Left kidney (tissue), 2 donors: ENCODE measurements around the gene EEPD1. TPM values are rescaled to one million over a fixed set of nuclear protein-coding genes. Genes with fewer than 3 reads are reported as not detected.

ENCODE experiments used
- DNase-seq: peaks from one replicate; pipeline ENCODE4 v3.0.0-alpha.2; 2013
- polyA plus RNA-seq: library from polyadenylated mRNA; unstranded; fragments of 120-200 nt; gene quantifications from one replicate; pipeline ENCODE4 v1.2.1, GENCODE V29; 2013; ENCODE audit not compliant: insufficient read length

Gene EEPD1
- polyA plus RNA-seq, 1 donor: 9.1 TPM

DNA sequence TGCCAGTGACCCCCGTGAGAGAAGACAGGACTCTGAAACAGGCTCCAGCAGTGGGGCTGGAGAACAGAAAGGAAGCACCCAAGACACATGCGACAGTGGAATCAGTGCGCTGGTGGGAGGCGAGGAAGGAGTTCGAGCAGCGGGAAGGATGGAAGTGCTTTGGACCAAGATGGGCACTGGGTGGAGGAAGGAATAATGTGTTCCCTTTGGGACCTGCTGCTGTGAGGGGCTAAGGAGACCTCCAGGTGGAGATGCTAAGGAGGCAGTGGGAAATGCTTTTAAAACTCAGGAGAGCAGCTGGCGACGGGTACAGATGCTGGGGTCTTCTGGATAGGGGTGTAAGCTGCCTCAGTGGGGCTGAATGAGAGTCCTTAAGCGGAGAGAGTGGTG is 126.9 kb downstream of the EEPD1 start:
- DNase-seq: no peak

GRCh38 chr7:36280840-36281812 is 128.1 kb downstream of the EEPD1 start:
- no peak for DNase-seq

- no peak for DNase-seq
Measured at GRCh38 chr7:36281945-36282717, 129.1 kb downstream of the EEPD1 start.

DNA sequence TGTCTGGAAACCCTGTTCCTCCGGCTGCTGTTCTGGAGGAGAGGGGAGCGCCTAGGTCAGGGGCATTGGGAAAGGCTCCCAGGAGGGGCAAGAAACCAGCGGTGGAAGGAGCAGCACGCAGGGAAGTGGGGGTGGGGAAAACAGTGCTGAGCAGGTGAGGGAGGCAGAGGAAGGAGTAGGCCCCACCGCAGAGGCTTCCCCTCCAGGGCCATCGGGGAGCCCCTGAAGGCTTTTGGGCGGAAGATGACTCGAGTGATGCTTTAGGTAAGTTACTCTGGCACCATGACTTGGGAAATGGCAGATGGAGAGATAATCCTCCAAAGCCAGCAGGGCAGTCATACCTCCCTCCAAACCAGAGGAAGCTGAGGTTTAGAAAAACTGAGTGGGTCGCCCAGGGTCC is 130.1 kb downstream of the EEPD1 start:
- DNase-seq: no peak

- no peak for DNase-seq
Measured at GRCh38 chr7:36283711-36284130, 130.7 kb downstream of the EEPD1 start.

GRCh38 chr7:36284456-36285090 is 131.5 kb downstream of the EEPD1 start:
- no peak for DNase-seq

DNA sequence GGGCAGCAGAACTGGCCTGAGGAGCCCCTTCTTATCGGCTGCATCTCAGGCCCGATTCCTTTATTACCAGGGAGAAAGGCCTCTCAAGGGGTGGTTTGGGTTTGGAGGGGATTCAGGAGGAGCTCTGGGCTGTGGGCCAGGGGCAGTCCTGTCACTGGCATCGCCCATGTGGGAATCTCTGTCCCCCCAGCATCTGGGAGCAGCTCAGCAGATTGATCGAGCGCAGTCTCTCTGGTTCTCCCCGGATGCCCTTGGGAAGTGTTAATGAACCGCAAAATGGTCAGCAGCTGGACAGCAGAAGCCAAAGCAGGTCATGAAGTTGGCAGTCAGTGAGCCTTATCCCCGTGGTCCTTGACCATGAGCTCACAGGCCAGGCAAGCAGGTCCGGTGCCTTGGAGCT is 132.2 kb downstream of the EEPD1 start:
- DNase-seq: no peak

GRCh38 chr7:36286226-36286625 is 133.2 kb downstream of the EEPD1 start:
- no peak for DNase-seq

GRCh38 chr7:36286688-36287087 is 133.6 kb downstream of the EEPD1 start:
- no peak for DNase-seq

GRCh38 chr7:36287371-36288241 is 134.6 kb downstream of the EEPD1 start:
- DNase-seq: no peak

GRCh38 chr7:36288501-36288900 is 135.4 kb downstream of the EEPD1 start:
- DNase-seq: no peak

GRCh38 chr7:36289833-36290661 is 137.0 kb downstream of the EEPD1 start:
- no peak for DNase-seq

DNA sequence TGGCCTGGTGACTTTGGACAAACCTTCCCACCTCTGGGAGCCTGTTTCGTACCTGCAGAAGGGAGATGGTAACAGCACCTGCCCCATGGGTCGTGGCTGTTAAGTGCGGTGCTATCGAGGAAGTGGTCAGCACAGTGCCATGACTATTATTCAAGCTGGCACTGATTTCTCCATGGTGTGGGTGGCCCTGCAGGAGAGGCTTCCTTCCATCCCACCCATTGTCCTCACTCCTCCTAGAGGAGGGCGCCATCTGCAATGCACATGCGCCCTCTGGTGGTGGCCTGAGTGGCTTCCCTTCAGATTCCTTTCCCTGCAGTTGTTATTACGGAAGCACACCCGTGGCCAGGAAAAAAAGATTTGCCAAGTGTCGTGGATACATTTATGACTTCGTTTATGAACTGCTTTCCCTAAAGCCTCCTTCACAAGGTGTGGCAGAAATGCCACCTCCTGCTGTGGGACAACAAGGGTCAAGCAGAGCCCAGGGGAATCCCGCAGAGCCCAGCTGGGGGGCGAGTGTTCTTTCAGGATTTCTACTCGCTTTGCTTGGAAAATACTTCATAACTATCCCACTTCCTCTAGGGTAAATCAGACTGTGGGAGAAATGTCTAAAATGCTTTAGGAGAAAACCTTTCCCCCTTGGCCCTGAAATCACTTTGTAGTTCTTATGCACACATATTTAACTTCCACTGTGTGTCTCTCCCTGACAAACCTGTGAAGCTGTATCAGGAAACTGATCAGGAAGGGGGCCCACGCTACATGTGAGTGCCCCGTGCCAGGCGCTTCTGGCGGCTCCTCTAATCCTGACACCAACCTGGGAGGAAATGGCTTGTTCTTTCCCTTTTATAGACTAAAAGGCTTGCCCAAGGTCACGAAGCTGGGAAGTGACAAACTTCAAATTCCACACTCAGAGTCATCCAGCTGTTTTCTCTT is 138.6 kb downstream of the EEPD1 start:
- DNase-seq: peak; percentile 87

GRCh38 chr7:36295090-36295489 is 142.0 kb downstream of the EEPD1 start:
- DNase-seq: no peak

- DNase-seq: no peak
Measured at GRCh38 chr7:36296284-36296683, 143.2 kb downstream of the EEPD1 start.

GRCh38 chr7:36297364-36298009 is 144.4 kb downstream of the EEPD1 start:
- DNase-seq: no peak

- DNase-seq: no peak
Measured at GRCh38 chr7:36298106-36298505, 145.1 kb downstream of the EEPD1 start.

DNA sequence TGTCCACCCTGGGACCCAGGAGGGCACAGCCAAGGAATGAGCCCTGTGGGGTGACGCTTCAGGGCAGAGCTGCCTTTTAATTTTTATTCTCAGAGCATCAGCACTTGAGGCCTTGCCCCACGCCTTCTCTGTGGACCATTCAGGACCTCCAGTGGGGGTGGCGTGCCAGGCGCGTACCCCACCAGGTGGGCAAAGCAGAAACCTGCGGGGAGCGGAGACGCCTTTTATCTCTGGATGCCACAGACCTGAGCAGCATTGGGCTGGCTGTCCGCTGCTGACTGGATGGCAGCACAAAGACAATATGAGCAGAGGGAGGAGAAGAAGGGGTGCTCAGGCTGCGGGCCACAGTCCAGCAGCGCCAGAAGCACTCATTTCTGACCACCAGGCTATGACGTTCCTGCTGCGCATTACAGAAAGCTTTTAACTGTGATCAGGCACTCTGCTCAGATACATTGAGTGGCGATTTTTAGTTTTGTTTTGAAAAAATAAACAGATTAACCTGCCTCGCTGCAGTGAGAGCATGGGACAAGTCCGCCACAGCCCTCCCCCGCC is 146.2 kb downstream of the EEPD1 start:
- DNase-seq: no peak
